Measurements from ENCODE around the gene GKN2. TPM values are rescaled to one million over a fixed set of nuclear protein-coding genes. Genes with fewer than 3 reads are reported as not detected.

GKN2 gene
- total and polyA plus RNA-seq, 2 of the 13 experiments (the other 11 are each of a cell fraction or from before 2014, with no cell fraction given) = not detected

- Histone ChIP-seq H3K27ac (ENCODE audit: extremely low read length, insufficient read depth, low read length) (no peak overlapping the region), H3K9ac (ENCODE audit: insufficient read depth, low read depth, low read length) (no peak overlapping the region), H3K4me3 (replicated peaks in 1 of 3; ENCODE audit: insufficient read depth in 1 of 3, low read depth in 2 of 3, low read length in 3 of 3) (no peak overlapping the region), H3K4me1 (ENCODE audit: insufficient read depth, low read length) (no peaks in the 10 kb centered on the region), H3K4me2 (ENCODE audit: low read depth, low read length) (no peak overlapping the region), H3K36me3 (replicated peaks in 1 of 2; ENCODE audit: control insufficient read depth in 1 of 2, insufficient read depth in 2 of 2, low read length in 2 of 2) (no peaks in the 10 kb centered on the region), H3K9me3 (ENCODE audit: low read length) (peaks cover 6% of the 10 kb centered on the region; the same call in 1 of the 2 replicates), H3K27me3 (ENCODE audit: control insufficient read depth in 1 of 2, insufficient read depth in 2 of 2, low read length in 2 of 2) (peaks cover 2 to 24% of the 10 kb centered on the region in 2 experiments; a peak in 2 of 5 replicates), H4K20me1 (ENCODE audit: insufficient read depth, low read length) (no peaks in the 10 kb centered on the region), H3K79me2 (ENCODE audit: insufficient read depth, low read length) (no peaks in the 10 kb centered on the region), H2AFZ (ENCODE audit: low read length) (no peak overlapping the region)
- DNase-seq (ENCODE audit: low spot score) (no peak), FAIRE-seq (no peak), ATAC-seq (no peak)
- intact Hi-C loops (cut with micrococcal nuclease; ENCODE audit: unreplicated experiment) (no loop called here), in situ Hi-C loops (cut with HindIII; ENCODE audit: extremely low pct_ligation_motif_present, low pct_unique_long_range_greater_than_20kb) (no loop called here)
- WGBS (ENCODE audit: low lambda C conversion rate) = 18% methylated on average over 1 of the region's 1 CpG
- TF ChIP-seq ZNF678 (CRISPR knock-in tag; IDR thresholded peaks at IDR 0.05) (no peak), KMT2A (CRISPR knock-in tag; IDR thresholded peaks at IDR 0.05) (no peak), ZNF160 (CRISPR knock-in tag; IDR thresholded peaks at IDR 0.05) (peak; percentile 99), ZNF589 (CRISPR knock-in tag; conservative IDR thresholded peaks at IDR 0.05) (no peak)
- no TSS peak for BruUV-seq (replicated peaks)
- CTCF ChIA-PET (ENCODE audit: low intra/inter-chr PET ratio, low total read pairs) = no interaction called here
- POLR2A ChIA-PET = no interaction called here
Observed at GRCh38 chr2:68901561-68901960, 51.1 kb downstream of the GKN2 start.

GRCh38 chr2:68901199-68901514, 51.5 kb downstream of the GKN2 start:
- no peaks in the 10 kb centered on the region for H4K20me1 ChIP-seq (ENCODE audit: insufficient read depth, low read length)
- TF ChIP-seq RAD21 (CRISPR knock-in tag; IDR thresholded peaks at IDR 0.05) (peak; percentile 70), HOMEZ (CRISPR knock-in tag; IDR thresholded peaks at IDR 0.05; ENCODE audit: low read depth) (no peak), THAP11 (CRISPR knock-in tag; IDR thresholded peaks at IDR 0.05) (no peak), CTCF (CRISPR knock-in tag; IDR thresholded peaks at IDR 0.05) (peak; percentile 73), ATF7 (IDR thresholded peaks at IDR 0.05) (0 out of 2 replicates have a peak, but pooled peaks have one; percentile 48), ATF7 (CRISPR knock-in tag; IDR thresholded peaks at IDR 0.05) (no peak), SIX4 (CRISPR knock-in tag; IDR thresholded peaks at IDR 0.05) (no peak), STAG1 (CRISPR knock-in tag; IDR thresholded peaks at IDR 0.05) (peak; percentile 84), SMC3 (IDR thresholded peaks at IDR 0.05; ENCODE audit: low read length) (peak; percentile 58; the same call in 1 of the 2 replicates), AKAP8 (CRISPR knock-in tag; IDR thresholded peaks at IDR 0.05) (no peak), ZNF33A (CRISPR knock-in tag; IDR thresholded peaks at IDR 0.05; ENCODE audit: borderline replicate concordance) (no peak)
- no peak overlapping the region for H3K27ac ChIP-seq (ENCODE audit: extremely low read length, insufficient read depth, low read length)
- DNase-seq (ENCODE audit: low spot score) (peak; percentile 40), ATAC-seq (peak; percentile 90), FAIRE-seq (peak; percentile 46)
- WGBS (ENCODE audit: low lambda C conversion rate) = 2% methylated on average over 4 of the region's 4 CpGs
- no peaks in the 10 kb centered on the region for H3K36me3 ChIP-seq (replicated peaks in 1 of 2; ENCODE audit: control insufficient read depth in 1 of 2, insufficient read depth in 2 of 2, low read length in 2 of 2)
- no peak overlapping the region for H3K4me3 ChIP-seq (replicated peaks in 1 of 3; ENCODE audit: insufficient read depth in 1 of 3, low read depth in 2 of 3, low read length in 3 of 3)
- ChIA-PET POLR2A (no interaction called here), CTCF (ENCODE audit: low intra/inter-chr PET ratio, low total read pairs) (no interaction called here)
- H3K4me2 ChIP-seq (ENCODE audit: low read depth, low read length) = no peak overlapping the region
- H3K4me1 ChIP-seq (ENCODE audit: insufficient read depth, low read length) = no peaks in the 10 kb centered on the region
- H3K79me2 ChIP-seq (ENCODE audit: insufficient read depth, low read length) = no peaks in the 10 kb centered on the region
- no peak overlapping the region for H3K9ac ChIP-seq (ENCODE audit: insufficient read depth, low read depth, low read length)
- in situ Hi-C loops (cut with HindIII; ENCODE audit: extremely low pct_ligation_motif_present, low pct_unique_long_range_greater_than_20kb) (no loop called here), intact Hi-C loops (cut with micrococcal nuclease; ENCODE audit: unreplicated experiment) (no loop called here)
- no TSS peak for BruUV-seq (replicated peaks)
- H2AFZ ChIP-seq (ENCODE audit: low read length) = no peak overlapping the region
- peaks cover 6% of the 10 kb centered on the region; the same call in 1 of the 2 replicates for H3K9me3 ChIP-seq (ENCODE audit: low read length)
- H3K27me3 ChIP-seq (ENCODE audit: control insufficient read depth in 1 of 2, insufficient read depth in 2 of 2, low read length in 2 of 2) = peaks cover 2 to 27% of the 10 kb centered on the region in 2 experiments; a peak in 2 of 5 replicates
